OCI-M2 (cell line): Measurements from ENCODE around the gene CDC25B.
"Not testable (repeated sequence)": the region's sequence is repeated elsewhere in the genome, so short reads cannot be mapped to it uniquely, and the experiment has no call there.

Experiments
- DNase-seq: peaks from one replicate; lab custom pipeline; 2025; ENCODE audit not compliant: unreplicated experiment; lab: John Stamatoyannopoulos, UW

Gene CDC25B

DNA sequence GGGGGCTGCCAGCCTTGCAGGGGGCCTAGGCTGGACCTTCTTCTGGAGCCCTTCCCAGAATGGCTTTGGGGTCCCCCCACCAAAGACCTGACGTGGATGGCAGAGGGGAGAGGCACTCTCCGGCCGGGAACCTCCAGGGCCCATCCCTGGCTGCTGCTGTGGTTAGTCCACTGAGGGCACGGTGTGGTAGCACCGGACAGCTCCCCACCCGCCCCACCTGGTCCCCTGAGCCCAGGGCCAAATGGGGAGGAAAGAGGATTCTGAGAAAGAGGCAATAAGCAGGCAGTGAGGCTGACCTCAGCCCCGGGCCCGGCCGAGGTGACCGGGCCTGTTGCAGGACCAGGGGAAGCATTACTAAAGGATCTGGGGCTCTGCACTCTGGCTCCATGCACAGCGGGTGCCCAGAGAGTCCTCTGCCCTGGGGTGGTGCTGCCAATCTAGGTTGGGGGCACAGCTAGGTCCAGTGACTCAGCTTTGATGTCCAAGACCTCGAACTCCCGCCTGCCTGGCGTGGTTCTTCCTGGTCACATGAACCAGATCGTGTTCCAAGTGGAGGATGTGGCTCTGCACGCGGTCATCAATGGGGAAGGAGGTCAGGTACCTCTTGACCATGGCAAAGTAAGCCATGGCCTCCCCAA, 11.8 kb upstream of the CDC25B start:
- no peak for DNase-seq

DNA sequence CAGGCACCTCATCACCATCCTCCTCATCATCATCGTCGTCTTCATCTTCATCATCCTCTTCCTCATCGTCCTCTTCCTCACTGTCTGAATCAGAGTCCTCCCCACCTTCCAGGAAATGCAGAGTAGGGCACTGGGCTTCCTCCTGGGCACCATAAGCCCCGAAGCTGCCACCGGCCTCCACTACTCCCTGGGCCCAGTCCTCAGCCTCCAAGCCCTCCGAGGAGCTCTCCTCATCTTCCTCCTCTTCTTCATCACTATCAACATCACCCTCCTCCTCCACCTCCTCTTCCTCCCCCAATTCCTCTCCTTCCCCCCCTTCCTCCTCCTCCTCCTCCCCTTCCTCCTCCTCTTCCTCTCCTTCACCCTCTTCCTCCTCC, 11.3 kb upstream of the CDC25B start:
- DNase-seq: no peak

- no peak for DNase-seq
These were observed 10.6 kb upstream of the CDC25B start for GRCh38 chr20:3785240-3786125.

DNA sequence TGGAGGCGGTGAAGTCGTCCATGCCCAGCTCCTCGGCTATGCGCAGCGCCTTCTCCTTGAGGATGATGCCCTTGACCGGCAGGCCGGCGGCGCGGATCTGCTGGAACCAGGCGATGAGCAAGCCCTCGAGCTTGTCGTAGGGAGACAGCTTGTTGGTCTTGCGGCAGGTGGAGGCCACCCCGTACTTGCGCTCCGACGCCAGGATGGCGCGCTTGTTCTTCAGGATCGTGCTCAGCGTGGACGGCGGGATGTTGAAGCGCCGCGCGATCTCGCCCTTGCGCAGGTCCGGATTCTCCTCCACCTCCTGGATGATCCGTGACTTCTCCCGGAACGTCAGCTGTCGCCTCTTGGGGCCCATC, 10.0 kb upstream of the CDC25B start:
- DNase-seq: no peak

GRCh38 chr20:3786665-3787323, 9.3 kb upstream of the CDC25B start, which contains the start of gene CENPB:
TSS of gene CENPB (minus strand) at chr20:3786740. CDS start at chr20:3786483, 257 bp downstream.
- no peak for DNase-seq

GRCh38 chr20:3787324-3788014, 8.6 kb upstream of the CDC25B start:
- DNase-seq: no peak

- DNase-seq: no peak
These were observed 7.4 kb upstream of the CDC25B start for GRCh38 chr20:3788685-3789155.

DNA sequence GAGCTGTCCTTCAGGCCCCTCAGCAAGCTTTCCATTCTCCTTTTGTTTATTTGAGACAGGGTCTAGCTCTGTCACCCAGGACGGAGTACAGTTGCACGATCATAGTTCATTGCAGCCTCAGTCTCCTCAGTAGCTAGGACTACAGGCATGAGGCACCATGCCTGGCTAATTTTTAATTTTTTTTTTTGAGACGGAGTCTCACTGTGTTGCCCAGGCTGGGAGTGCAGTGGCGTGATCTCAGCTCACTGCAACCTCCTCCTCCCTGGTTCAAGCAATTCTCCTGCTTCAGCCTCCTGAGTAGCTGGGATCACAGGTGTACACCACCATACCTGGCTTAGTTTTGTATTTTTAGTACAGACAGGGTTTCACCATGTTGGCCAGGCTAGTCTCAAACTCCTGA, 6.9 kb upstream of the CDC25B start:
- not testable (repeated sequence) for DNase-seq

- not testable (repeated sequence) for DNase-seq
These were observed 1.9 kb upstream of the CDC25B start for GRCh38 chr20:3794168-3794567.

- DNase-seq: no peak
These were observed 1.2 kb upstream of the CDC25B start for GRCh38 chr20:3794701-3795420.

GRCh38 chr20:3796477-3797225, 541 bp downstream of the CDC25B start:
- no peak for DNase-seq

DNA sequence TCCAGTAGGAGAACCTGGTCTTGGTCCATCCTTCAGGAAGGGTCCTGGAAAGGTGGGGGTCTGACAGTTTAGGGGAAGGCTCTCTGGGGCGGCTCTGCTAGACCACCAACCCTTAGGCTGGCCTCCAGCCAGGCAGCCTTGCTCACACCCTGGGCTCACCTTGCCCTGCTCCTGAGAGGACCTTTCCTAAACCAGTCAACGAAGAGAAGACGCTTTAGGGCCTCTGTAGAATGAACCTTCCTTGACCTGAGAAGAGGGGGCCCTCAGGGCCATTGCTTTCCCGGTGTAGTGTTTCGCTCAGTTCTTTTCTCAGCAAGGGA, 1.1 kb downstream of the CDC25B start:
- no peak for DNase-seq

- DNase-seq: no peak
These were observed 1.7 kb downstream of the CDC25B start for GRCh38 chr20:3797592-3798372.

DNA sequence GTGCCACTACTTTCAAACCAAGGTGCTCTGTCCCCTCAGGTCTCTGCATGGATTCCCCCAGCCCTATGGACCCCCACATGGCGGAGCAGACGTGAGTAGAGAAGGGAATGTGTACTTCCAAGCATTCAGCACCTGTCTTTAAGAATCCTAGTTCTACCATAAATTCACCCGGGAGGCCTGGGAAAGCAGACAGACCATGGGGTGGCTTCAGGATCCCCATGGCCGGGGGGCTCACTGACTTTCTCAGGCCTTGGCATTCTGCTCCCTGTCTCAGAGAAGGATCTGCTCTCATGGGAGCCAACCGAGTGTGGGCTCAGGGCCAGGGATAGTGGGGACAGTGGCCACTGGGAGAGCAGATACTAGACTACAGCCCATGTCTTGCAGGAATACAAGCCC, 2.3 kb downstream of the CDC25B start:
- no peak for DNase-seq

DNA sequence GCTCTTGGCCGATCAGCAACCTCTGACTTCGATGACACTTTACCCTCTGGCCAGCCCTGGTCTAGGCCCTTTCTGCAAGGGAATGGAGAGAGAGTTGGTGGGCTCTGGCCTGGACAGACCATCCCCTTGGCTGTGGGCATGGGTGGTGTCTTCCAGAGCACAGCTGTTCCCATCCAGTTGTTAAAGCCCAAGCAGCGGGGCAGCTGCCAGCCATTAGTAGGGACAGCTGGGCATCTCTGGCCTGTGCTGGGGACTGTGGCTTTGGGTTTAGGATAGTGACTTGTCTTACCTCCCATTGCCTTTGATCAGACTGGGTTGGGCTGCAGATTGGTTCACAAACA, 2.8 kb downstream of the CDC25B start:
- DNase-seq: no peak

- DNase-seq: no peak
These were observed 4.3 kb downstream of the CDC25B start for GRCh38 chr20:3800256-3800877.

GRCh38 chr20:3800878-3801260, 4.8 kb downstream of the CDC25B start:
- no peak for DNase-seq

DNA sequence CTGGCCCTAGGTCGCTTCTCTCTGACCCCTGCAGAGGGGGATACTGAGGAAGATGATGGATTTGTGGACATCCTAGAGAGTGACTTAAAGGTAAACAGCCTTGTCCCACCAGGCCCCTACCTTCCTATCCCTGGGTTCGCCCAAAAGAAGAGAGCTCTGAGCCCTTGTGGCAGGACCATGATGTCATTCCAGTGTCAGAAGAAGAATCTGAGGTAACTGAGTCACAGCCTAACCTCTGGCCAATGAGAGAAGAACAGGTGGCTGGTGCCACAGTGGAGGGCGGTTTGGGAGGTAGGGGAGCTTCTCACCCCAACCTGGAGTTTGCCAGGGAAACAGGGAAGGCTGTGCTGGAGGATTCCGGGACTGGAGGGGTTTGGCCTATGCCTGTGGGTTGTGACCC, 5.2 kb downstream of the CDC25B start:
- no peak for DNase-seq

DNA sequence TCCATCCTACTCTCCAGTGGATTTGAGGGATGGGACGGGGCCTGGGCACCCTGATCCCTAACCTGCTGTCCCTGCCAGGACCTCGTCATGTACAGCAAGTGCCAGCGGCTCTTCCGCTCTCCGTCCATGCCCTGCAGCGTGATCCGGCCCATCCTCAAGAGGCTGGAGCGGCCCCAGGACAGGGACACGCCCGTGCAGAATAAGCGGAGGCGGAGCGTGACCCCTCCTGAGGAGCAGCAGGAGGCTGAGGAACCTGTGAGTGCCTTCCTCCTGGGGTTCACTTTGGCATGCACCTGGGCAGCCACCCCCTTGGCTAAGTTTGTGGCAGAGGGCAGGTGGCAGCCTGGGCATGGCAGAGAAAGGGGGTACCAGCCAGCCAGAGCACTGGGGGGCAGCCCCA, 5.7 kb downstream of the CDC25B start:
- DNase-seq: no peak
